HT1080 (cell line): Measurements from ENCODE around the gene UGT1A3. TPM values are rescaled to one million over a fixed set of nuclear protein-coding genes. Genes with fewer than 3 reads are reported as not detected.
"Not testable (repeated sequence)": the region's sequence is repeated elsewhere in the genome, so short reads cannot be mapped to it uniquely, and the experiment has no call there.

ENCODE experiments used
- DNase-seq: peaks from one replicate; pipeline ENCODE4 v3.0.0-alpha.2; 2015; ENCODE audit warnings: low read depth
- polyA plus RNA-seq, 2 experiments: library from polyadenylated mRNA; depleted of rRNA; stranded (reverse); fragments of >200 nt; gene quantifications; 2 replicates each; pipeline ENCODE4 v1.2.3, GENCODE V29; 2015
- total RNA-seq: library from RNA; depleted of rRNA; stranded (reverse); fragments of >200 nt; shearing (Covaris generic); gene quantifications from 2 replicates; pipeline ENCODE4 v1.2.3, GENCODE V29; 2014; rRNA removed

UGT1A3 gene
- total RNA-seq, result not detected in 2 replicates
- polyA plus RNA-seq (2015; cell fraction: cytosol; rRNA removed), result not detected in 2 replicates
- not detected in 2 replicates for polyA plus RNA-seq (2015; cell fraction: nucleus; rRNA removed)

DNA sequence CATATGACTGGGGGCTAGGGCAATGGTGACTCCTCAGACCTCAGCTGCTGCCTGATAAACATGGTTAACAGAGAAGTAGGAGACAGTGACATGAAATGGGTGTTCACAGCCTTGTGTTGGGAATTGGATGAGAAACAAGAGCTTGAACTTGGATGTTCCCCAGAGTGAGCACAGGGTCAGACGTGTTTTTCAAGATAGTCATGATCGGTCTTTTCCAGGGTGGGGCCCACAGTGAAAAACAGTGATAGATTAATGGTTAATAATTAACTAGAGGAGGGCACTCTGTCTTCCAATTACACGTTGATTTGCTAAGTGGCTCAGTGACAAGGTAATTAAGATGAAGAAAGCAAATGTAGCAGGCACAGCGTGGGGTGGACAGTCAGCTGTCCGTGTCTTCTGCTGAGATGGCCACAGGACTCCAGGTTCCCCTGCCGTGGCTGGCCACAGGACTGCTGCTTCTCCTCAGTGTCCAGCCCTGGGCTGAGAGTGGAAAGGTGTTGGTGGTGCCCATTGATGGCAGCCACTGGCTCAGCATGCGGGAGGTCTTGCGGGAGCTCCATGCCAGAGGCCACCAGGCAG is at the start of gene UGT1A3:
Gene UGT1A3, plus strand, starts transcription at position 320 of the 579 bp plus-strand sequence. Its CDS starts 85 bp downstream, at position 405.
- DNase-seq, result no peak

GRCh38 chr2:233679196-233679595 is 49.6 kb upstream of the UGT1A3 start:
- DNase-seq, result no peak

GRCh38 chr2:233680361-233681045 is 48.3 kb upstream of the UGT1A3 start:
- DNase-seq, result no peak

GRCh38 chr2:233681521-233682099 is 47.2 kb upstream of the UGT1A3 start, which contains the start of gene UGT1A7:
Gene UGT1A7 (plus strand): TSS chr2:233681901. CDS start chr2:233681938, 37 bp downstream.
- DNase-seq, result no peak

- no peak for DNase-seq
These were observed 44.2 kb upstream of the UGT1A3 start for GRCh38 chr2:233684640-233685039.

DNA sequence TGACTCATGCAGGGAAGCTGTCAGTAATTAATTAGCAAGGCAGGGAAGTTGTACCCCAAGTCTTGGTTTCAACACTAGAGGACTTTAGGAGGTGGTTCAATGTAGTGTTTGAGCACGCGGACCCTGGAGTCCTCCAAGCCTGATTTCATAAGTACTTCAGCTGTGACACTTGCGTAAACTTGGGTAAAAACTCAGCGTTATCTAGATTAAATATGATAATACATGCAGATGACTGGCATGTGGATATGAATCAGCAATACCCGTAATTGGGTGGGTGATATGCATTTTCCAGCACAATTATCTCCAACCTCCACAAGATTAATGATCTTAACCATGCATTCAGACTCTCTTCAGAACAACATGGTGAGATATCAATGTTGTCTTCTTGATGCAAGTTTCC is 41.9 kb upstream of the UGT1A3 start:
- no peak for DNase-seq

GRCh38 chr2:233688341-233688740 is 40.5 kb upstream of the UGT1A3 start:
- no peak for DNase-seq

DNA sequence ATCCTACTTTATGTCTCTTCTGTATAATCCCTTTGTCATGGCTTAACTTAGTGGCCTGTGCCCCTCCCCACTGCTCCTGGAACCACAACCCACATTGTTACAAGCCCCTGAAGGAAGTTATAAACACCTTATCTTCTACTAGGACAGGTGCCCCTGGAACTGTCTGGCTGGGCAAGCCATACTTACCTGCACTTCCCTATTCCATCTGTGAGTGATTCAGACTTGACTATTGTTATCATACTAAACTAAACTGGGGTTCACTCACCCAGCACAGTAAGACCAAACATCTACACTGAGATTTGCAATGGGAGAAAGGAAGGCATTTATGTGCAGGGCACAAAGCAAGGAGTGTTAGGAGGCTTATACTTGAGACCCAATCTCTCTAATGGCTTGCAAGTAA is 39.8 kb upstream of the UGT1A3 start:
- no peak for DNase-seq

DNA sequence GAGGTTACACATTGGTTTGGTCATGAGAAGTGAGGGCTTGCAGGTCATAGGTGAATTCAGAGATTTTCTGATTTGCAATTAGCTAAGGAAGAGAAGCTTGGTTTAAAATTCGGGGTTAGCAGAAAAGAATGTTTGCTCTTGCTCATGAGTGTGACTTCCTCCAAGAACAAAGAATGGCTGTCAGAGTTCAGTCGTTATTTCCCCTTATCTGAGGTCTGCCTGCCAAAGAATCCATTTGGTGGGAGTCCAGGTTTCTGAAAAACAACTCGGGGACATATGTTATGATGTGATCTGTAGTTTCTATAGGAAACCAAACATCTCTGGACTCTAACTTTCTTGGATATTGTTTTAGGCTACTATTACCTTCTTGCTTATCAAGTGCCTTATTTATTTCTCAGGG is 39.3 kb upstream of the UGT1A3 start:
- no peak for DNase-seq

GRCh38 chr2:233690444-233690843 is 38.4 kb upstream of the UGT1A3 start:
- DNase-seq, result no peak

GRCh38 chr2:233691443-233692433 is 37.1 kb upstream of the UGT1A3 start:
- DNase-seq, result no peak

GRCh38 chr2:233692648-233693047 is 36.2 kb upstream of the UGT1A3 start, which contains the start of gene UGT1A6:
Gene UGT1A6 (plus strand): TSS chr2:233692890. CDS start chr2:233693005, 115 bp downstream.
- no peak for DNase-seq

DNA sequence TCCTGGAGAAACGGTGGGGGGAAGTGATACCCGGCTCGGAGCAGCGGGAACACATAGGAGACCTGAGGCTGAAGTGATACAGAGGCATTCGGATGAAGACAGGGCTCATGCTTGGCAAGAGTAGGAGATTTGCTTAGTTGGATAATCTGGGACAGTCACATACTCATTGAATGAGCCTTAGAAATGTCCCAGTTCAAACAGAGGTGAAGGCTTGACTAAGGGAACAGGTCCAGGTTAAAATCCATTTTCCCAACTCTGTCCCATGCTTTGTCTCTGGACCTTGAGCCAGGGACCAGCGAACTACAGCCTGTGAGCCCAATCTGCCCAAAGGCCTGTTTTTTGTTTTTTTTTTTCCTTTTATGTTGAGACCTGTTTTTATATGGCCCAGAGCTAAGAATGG is 34.9 kb upstream of the UGT1A3 start:
- DNase-seq, result no peak

DNA sequence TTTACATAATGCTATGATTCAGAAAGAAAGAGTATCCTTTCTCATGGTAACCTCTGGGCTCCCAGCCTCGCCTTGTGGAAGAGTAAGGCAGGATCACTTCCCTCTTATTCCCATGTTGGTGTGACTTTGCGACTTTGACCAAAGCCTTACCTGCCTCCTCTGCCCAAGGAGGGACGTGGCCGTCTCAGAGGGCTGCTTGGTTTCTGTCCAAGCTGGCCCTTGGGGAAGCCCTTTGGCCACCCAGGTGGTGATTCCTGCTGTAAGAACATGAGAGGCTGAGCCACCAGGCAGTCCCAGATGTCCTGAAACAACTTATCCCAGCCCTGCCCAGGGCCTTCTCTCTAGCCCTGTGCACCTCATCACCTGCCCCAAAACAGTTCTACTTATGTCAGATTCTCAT is 30.1 kb upstream of the UGT1A3 start:
- no peak for DNase-seq

- no peak for DNase-seq
These were observed 29.3 kb upstream of the UGT1A3 start for GRCh38 chr2:233699424-233700027.

DNA sequence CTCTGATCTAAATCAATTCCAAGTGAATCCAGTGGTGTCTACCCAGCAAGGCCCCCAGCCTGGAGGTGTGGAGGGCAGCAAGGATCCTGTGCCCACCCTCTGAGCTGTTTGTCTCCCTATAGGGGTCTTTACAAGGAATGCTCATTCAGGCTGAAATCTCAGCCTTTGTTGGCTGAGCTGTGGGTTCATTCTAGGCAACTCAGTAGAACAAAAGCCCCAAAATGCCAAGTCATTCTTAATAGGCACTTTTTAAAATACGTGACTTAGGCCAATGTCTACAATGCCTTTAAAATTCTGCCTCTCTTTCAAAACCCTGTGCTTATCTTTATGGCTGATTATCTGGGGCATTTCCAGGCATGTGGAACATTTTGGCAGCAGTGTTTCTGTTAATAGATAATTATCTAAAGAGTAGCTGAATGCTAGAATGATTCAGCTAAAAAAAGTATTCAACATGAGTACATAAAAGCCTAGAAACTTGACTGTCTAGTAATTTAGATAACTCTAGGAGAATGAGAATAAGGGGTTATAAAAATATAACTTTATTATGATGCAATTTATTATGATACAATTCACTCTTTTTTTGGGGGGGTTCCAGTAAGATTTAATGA is 28.7 kb upstream of the UGT1A3 start:
- no peak for DNase-seq

DNA sequence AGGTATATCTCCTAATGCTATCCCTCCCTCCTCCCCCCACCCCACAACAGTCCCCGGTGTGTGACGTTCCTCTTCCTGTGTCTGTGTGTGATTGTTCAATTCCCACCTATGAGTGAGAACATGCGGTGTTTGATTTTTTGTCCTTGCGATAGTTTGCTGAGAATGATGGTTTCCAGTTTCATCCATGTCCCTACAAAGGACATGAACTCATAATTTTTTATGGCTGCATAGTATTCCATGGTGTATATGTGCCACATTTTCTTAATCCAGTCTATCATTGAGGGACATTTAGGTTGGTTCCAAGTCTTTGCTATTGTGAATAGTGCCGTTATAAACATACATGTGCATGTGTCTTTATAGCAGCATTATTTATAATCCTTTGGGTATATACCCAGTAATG is 28.0 kb upstream of the UGT1A3 start:
- DNase-seq, result not testable (repeated sequence)

DNA sequence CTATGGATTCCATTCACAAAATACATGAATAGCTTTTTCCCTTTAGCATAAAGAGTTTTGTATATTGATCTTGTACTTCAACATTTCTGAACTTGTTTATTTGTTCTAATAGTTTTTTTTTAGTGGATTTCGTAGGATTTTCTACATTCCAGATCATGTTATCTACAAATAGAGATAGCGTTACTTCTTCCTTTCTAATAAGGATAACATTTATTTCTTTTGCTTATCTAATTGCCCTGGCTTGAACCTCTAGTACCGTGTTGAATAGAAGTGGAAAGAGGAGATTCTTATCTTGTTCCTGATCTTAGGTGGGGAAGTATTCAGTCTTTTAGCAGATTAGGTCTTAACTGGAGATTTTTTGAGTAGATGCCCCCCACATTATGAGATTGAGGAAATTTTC is 26.6 kb upstream of the UGT1A3 start:
- no peak for DNase-seq

GRCh38 chr2:233705911-233706506 is 22.8 kb upstream of the UGT1A3 start:
- DNase-seq, result no peak

- no peak for DNase-seq
These were observed 22.1 kb upstream of the UGT1A3 start for GRCh38 chr2:233706720-233707119.
